Stimulated activated CD8-positive, alpha-beta memory T cell treated with anti-CD3 and anti-CD28 coated beads, Interleukin-12 subunit alpha, Interleukin-12 subunit beta, amount 100 ng/mL, for 4 hours (primary cell): ENCODE data around the gene BANP.
"Not testable (repeated sequence)": the region's sequence is repeated elsewhere in the genome, so short reads cannot be mapped to it uniquely, and the experiment has no call there.

Experiments
- DNase-seq: peaks from one replicate; pipeline ENCODE4 v3.0.0-alpha.2; 2020; ENCODE audit warnings: low read depth

BANP gene

DNA sequence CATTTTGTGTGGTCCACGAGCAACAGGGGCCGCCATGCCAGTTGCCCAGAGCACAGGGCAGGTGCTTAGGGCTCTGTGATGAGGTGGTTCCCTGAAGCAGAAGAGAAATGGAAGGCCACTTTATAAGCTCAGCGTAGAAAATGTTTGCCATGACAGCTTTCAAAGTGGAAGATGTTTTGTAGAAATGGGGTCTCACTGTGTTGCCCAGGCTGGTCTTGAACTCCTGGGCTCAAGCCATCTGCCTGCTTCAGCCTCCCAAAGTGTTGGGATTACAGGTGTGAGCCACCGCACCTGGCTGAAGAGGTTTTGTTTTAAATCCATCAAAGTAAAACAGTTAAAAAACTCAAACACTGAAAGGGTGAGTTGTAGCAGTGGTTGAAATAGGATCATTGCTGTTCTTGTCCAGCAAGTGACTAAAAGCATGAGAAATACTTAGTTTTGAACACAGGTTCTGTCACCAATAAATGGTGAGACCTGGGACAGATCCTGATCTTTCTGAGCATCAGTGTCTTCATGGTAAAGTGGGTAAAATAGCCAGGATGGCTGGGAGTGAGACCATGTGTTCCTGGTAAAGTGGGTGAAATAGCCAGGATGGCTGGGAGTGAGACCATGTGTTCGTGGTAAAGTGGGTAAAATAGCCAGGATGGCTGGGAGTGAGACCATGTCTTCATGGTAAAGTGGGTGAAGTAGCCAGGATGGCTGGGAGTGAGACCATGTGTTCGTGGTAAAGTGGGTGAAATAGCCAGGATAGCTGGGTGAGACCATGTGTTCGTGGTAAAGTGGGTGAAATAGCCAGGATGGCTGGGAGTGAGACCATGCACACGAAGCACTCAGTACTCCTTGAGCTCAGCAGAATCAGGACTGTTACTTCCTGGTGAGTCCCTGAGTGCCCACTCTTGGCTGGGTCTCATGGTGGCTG lies 46.0 kb downstream of the BANP start:
- DNase-seq = no peak

DNA sequence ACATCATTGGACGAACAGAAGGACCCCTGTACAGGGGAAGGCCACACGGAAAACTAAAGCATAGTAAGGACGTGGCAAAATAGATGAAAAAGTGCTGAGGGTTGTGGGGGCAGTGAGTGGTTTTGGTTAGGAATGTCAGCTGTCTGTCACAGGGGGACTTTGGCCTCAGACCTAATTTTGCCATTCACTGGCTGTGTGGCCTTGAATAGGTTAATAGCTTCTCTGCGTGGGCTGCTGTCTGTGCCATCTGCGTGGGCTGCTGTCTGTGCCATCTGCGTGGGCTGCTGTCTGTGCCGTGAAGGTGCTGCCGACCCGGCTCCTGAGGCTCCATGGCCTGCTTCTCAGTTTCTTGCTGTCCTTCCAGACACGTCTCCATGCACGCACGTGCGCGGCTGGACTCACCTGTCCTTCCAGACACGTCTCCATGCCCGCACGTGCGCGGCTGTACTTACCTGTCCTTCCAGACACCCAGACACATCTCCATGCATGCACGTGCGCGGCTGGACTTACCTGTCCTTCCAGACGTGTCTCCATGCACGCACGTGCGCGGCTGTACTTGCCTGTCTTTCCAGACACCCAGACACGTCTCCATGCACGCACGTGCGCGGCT lies 47.1 kb downstream of the BANP start:
- DNase-seq = not testable (repeated sequence)

DNA sequence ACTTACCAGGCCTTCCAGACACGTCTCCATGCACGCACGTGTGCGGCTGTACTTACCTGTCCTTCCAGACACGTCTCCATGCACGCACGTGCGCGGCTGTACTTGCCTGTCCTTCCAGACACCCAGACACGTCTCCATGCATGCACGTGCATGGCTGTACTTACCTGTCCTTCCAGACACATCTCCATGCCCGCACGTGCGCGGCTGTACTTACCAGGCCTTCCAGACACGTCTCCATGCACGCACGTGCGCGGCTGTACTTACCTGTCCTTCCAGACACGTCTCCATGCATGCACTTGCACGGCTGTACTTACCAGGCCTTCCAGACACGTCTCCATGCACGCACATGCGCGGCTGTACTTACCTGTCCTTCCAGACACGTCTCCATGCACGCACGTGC lies 47.8 kb downstream of the BANP start:
- DNase-seq = not testable (repeated sequence)

DNA sequence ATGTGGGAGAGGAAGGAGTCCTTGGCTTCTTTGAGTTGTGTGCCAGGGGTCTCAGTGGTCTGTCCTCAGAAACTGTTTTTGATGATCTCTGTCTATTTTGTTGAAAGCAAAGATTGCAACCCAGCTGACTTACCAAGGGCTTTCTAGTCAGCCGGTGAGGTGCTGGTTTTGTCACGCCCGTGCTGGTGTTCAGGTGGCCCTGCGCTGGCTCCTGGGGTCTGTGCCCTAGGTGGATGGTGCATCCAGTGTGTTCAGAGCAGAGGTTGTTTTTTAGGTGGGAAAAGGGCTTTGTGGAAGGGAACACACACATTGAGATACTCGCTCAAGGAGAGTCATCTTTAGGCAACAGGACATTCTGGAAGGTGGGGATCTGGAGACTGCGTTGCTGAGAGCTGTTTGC lies 51.0 kb downstream of the BANP start:
- no peak for DNase-seq

DNA sequence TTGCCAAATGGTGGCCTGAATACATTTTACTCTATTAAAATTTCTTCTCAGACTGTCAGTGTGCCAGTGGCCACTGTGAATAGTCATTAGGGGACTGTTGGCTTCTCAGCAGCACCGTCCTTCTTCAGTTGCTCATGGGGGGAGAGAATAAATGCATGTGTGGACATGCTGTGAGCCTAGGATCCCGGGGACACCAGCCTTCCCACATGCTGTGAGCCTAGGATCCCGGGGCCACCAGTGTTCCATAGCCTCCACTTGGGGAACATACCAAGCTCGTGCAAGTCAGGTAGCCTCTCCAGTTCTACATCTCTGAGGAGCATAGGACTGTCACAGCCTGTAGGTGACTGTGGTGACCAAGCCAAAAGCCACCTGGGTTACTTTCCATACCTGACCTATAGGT lies 51.5 kb downstream of the BANP start:
- DNase-seq = no peak

DNA sequence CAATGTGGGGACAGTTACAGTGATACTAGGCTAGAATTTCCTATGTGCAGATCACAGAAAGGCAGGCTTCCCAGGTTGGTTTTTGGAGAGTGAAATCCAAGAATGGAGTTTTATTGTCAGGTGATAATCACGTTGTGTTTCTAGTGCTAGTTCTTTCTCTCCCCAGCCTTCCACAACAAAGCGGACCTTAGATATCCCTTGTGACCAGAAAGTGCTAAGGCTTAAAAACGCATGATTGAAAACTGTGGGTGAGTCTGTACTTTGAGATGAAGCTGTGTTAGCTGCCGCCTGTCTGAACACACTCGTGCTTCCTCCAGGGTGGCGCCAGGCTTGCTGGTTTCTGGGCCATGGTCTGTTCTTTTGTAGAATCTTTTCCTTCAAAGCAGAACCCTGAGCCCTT lies 52.1 kb downstream of the BANP start:
- DNase-seq = no peak

DNA sequence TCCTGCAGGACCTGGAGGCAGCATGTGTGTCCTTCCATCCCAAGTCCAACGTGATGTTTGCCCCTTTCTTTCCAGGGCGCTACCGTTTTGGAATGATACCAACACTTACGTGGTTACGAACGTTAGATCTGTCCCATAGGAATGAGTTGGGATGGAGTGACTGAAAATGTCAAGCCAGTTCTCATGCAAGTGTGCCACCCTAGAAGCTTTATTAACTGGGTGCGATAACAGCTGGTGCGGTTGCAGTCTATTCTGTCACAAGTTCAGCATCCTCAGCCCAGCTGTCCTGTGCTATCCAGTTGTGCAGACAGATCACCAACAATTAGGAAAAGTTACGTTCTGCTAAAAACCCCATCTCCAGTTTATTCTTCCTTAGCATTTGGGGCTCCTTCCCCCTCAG lies 52.5 kb downstream of the BANP start:
- no peak for DNase-seq

DNA sequence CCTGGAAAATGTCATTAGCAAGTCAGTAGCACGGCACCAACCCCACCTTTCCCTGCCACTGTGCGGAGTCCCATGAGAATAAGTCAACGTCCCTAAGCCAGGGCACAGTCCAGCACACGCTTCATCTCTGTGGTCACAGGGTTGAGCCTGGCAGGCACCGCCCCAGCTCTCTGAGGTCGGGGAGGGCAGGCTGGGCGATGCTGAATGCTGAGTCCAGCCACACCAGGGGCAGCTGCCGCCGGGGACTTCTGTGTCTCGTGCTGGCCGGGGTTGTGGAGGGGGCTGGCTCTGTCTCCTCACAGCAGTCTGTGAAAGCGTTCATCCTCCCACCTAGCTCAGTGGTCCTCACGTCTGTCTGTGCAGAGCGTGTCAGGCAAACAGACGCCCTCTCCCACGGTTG lies 53.2 kb downstream of the BANP start:
- no peak for DNase-seq

DNA sequence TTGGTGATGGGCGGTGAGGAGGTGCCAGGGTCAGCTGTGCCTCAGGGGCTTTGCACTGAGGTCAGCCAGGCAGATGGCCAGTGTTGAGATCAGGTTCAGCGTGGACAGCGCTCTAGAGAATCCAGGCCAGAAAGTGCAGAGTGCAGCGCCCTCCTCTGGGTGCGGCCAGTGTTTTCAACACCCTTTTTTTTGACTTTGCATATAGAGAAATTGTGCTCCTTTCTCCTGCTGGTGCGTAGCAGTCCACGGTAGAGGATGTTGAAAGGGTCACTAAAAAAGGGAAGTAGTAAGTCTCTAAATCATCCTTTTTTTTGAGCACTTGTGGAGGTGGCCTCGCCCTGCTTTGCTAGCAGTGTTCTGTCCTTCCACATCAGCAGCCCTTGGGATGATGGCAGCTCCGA lies 53.9 kb downstream of the BANP start:
- no peak for DNase-seq

DNA sequence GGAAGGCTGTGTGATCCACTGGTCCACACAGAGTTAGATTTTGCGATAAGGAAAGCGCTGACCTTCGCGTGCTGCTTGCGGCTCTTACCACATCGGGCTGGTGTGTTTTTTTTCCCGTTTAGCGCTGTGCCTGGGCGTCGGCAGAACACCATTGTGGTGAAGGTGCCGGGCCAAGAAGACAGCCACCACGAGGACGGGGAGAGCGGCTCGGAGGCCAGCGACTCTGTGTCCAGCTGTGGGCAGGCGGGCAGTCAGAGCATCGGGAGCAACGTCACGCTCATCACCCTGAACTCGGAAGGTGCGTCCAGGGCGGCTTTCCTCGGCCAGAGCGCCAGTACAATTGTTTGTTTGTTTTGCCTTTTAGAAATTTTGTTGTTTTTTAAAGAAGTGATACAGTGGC lies 54.7 kb downstream of the BANP start:
- no peak for DNase-seq

DNA sequence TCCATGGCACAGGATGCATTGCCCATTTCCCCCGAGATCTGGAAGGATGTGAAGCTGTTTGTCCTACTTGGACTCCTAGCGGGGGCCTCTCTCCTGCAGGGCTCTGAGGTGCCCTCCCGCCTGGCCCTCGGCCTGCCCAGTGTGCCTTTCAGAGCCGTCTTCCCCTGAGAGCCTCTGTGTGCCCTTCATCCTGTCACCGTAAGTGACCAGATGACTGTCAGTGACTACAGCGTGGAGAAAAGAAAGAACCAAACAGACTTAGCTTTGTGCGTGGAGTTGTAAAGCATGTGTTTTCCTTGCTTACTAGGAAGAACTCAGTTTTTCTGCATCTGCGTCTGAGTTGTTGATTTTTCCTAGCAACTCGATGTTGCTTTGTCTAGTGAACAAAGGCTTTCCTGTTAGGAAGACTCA lies 56.1 kb downstream of the BANP start:
- no peak for DNase-seq

DNA sequence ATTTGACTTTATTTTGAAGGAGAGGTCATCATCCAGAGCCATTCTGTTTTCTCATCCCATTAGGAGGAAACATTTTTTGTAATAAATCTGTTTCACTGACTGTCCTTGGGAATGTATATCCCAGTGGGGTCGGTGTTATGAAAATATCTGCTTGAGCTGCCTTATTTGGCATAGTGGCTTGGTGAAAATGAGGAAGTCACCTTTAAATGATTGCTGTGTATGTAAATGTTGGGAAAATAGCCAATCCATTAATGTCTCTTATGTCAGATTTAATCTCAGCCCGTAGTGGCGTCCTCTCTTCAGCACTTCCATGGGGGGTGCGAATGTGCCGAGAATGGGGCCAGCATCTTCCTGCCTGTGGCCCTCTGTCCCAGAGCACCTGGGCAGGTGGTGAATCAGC lies 57.6 kb downstream of the BANP start:
- no peak for DNase-seq

DNA sequence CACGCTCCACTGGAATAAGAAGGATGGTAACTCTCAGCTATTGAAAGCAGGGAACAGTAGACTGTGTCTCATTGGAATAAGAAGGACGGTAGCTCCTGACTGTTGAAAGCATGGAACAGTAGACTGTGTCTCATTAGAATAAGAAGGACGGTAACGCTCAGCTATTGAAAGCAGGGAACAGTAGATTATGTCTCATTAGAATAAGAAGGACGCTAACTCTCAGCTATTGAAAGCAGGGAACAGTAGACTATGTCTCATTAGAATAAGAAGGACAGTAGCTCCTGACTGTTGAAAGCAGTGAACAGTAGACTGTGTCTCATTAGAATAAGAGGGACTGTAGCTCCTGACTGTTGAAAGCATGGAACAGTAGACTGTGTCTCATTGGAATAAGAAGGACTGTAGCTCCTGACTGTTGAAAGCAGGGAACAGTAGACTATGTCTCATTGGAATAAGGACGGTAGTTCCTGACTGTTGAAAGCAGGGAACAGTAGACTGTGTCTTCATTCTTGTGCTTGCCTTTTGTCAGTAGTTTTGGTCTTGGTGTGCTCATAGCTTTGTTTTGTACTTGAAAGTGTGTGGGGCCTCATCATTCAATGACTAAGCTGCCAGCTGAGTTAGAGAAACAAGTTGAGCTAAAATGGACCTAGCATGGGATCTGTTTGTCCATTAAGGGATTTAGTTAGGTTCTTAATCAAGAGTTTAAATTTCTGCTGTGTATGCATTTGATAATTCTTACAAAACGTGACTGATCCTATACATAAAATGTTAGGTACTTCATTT lies 58.5 kb downstream of the BANP start:
- no peak for DNase-seq

DNA sequence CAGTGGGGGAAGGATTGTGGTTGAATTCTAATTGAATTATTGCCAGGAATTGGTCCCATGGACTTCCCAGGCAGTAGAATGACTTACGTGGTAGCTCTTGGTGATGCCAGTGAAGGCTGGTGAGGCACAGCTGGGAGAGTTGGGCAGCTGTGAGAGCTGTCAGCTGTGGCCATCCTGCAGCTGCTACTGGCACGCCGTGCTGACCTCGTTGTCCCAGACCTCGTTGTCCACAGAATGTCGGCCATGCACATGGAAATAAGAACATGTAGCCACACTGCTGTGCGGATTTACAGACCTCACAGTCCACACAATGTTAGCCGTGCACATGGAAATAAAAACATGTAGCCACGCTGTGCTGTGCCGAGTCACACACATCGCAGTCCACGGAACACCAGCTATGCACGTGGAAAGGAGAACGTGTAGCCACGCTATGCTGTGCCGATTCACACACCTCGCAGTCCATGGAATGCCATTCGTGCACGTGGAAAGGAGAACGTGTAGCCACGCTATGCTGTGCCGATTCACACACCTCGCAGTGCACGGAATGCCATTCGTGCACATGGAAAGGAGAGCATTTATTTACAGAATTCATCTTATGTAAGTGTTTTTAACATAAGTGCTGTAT lies 59.2 kb downstream of the BANP start:
- DNase-seq = no peak

DNA sequence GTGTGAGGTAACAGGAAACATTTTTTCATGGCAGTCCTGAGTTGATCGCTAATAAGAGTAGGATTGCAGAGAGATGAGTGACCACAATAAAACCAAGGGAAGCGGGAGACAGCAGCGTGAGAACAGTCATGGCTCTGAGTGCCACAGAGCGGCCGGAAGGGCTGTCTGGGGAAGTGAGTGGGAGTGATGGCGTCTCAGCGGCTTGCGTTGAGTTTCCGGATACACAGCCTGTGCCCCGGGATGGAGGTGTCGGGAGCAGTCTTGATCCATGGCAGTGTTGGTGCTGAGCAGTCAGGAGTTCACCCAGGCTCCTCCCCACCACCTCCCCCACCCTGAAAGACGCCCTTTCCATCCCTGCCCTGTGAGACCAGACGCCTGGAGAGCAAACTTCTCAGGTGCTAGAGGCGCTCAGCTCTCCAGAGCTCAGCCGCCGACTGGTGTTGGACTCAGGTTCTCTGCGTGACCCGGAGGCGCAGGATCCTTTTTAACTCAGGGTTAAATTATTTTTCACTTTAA lies 59.8 kb downstream of the BANP start:
- no peak for DNase-seq

DNA sequence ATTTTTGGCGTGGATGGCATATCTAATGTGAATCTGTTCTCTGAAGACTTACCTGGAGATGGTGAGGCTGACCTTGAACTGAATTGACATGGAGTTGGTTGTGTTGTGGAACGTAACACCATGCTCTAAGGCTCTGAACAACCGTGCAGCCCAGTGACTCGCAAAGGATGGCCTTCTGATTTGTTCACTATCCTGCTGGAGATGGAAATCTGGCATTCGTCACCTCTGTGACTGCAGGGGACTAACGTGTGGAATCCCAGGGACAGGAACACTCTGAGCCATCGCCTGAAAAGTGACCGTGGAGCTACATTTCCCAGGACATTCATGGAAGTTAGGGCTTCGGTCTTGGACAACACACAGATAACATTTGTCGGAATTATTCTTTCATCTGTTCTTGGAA lies 61.1 kb downstream of the BANP start:
- DNase-seq = no peak

DNA sequence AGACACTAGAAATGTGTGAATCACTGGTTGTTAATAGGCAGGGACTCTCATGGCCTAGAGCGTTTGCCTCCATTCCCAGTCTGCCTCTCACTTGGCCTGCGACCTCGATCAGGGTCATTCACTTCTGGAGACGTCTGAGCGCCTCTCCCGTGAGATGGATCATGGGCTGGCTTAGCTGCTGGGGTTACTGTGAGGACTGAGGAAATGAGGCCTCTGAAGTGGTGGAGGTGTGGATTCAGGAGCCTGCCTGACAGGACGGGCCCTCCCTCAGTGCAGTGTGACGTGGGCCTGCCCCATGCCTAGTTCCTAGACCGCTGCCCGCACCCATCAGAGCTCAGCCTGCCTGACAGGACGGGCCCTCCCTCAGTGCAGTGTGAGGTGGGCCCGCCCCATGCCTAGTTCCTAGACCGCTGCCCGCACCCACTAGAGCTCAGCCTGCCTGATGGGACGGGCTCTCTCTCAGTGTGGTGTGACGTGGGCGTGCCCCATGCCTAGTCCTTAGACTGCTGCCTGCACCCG lies 61.9 kb downstream of the BANP start:
- no peak for DNase-seq

DNA sequence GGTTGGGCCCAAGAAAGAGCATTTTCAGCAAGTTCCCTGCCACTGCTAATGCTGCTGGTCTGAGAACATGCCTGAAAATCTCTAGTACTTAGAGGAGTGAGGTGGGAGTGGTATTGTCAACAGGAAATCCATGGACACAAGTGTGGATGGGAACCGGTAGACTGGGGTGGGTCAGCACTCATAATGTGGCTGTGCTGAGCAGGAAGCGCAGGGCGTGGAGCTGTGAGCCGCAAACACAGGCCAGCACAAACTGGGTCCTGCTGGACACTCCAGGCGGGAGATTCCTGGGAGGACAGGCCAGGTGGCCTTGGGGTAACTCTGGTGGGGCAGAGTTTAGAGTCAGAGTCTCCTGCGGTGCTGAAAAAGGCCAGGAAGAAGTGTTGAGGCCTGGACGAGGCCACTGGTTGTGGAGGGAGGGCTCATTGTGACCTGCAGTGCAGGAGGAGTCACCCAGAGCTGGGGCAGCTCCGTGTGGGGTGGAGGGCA lies 62.6 kb downstream of the BANP start:
- no peak for DNase-seq

DNA sequence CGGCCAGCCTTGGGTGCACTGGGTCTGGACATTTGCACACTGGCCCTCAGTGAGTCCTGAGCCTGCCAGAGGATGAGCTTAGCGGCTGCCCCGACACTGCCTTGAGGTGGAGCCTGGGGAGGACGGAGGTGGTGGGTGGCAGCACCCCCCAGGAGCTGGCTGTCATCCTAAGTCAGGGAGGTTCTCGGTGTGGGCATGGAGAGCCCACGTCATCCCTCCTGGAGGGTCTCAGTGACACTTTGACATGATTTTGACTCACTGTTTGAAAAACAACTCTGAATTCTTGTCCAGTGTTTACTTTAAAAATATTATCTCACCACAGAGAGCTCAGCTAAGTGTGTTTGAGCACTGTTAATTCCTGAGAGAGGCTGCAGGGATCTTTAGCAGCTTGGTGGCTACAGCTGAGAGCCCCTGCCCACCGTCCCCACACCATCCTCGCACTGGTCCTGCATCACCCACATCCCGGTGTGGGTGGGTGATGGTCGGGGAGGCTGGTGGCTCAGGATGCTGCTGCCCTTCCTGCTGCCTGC lies 63.1 kb downstream of the BANP start:
- DNase-seq = no peak

DNA sequence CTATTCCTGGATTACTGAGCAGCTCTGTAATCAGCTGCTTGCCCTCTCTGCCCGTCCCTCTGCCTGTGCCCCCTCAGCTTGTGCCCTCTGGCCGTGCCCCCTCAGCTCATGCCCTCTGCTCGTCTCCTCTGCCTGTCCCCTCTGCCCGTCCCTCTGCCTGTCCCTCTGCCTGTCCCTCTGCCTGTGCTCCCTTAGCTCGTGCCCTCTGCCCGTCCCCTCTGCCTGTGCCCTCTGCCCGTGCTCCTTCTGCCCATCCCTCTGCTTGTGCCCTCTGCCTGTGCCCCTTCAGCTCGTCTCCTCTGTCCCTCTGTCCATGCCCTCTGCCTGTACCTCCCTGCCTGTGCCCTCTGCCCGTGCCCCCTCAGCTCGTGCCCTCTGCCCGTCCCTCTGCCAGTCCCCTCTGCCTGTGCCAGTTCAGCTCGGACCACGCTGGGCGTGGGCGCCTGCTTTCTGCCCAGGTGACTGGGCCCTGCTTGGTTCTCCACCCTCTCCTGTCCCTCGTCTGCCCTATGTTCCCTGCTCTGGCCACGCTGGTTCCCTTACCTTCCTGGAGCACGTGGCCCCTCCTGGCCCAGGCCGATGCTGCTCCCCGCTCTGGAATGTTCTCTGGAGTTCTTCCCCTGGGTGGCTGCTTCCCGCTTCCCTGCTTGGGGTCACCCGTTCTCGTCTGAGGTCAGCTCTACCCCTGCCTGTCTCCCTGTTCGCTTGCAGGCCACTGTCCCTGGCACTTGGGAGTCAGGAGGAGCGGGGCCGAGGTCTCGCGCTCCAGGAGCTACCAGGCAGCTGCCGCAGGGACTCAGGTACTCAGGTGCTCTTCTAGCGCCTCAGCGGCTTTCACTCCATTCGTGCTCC lies 63.9 kb downstream of the BANP start:
- DNase-seq = no peak

DNA sequence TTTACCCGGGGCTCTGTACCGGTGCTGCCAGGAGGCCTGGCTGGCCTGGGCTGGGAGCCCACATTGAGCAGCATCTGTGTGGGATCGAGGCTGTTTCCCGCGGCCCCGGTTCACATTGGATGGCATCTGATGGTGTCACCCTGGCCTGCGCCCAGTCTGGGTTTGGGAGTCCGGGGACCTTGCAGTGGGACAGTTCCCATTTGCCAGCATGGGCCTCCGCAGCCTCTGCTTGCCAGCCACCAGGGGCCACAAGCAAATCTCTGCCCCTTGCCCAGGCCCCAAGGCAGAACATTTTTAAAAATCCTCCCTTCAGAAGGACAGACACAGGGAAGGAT lies 64.5 kb downstream of the BANP start:
- DNase-seq = no peak
